ENCODE results near the gene CDSN.

DNA sequence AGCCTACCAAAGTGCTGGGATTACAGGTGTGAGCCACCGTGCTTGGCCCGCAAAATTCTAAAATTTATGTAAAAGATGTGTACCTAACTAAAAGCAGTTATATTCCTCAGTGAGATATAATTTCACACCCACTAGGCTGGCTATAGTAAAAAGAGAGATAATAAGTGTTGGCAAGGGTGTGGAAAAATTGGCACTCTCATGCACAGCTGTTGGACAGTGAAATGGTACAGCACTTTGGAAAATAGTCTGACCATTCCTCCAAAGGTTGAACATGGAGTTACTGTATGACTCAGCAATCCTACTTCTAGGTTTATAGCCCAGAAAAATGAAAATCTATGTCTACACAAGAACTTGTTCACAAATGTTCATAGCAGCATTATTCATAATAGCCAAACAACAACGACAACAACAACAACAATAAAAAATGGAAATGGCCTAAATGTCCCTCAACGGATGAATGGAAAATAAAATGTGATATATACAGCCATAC, 21.8 kb downstream of the CDSN start:
- TF ChIP-seq, protein P1, sequence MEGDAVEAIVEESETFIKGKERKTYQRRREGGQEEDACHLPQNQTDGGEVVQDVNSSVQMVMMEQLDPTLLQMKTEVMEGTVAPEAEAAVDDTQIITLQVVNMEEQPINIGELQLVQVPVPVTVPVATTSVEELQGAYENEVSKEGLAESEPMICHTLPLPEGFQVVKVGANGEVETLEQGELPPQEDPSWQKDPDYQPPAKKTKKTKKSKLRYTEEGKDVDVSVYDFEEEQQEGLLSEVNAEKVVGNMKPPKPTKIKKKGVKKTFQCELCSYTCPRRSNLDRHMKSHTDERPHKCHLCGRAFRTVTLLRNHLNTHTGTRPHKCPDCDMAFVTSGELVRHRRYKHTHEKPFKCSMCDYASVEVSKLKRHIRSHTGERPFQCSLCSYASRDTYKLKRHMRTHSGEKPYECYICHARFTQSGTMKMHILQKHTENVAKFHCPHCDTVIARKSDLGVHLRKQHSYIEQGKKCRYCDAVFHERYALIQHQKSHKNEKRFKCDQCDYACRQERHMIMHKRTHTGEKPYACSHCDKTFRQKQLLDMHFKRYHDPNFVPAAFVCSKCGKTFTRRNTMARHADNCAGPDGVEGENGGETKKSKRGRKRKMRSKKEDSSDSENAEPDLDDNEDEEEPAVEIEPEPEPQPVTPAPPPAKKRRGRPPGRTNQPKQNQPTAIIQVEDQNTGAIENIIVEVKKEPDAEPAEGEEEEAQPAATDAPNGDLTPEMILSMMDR (conservative IDR thresholded peaks at IDR 0.05 in 1 of 2, IDR thresholded peaks at IDR 0.05 in 1 of 2; ENCODE audit: low read depth in 1 of 2, low read length in 2 of 2) = no peak
- TF ChIP-seq EZH2 (IDR thresholded peaks at IDR 0.05; ENCODE audit: low read length, missing control alignments) = no peak
